Ovary (tissue), 3 donors: ENCODE measurements around the gene ANKRD53.

Source experiments
- CTCF ChIP-seq, 3 donors: fragments of 450-650 bp in 2 of 3; fragments of 200-600 bp in 1 of 3; IDR thresholded peaks; one replicate each; pipeline versions ENCODE4 v1.5.1 to v1.8.0; 2016 to 2022; ENCODE audit warnings: antibody characterized with exemption in 3 of 3, mild to moderate bottlenecking in 1 of 3
- POLR2A ChIP-seq: fragments of 450-650 bp; IDR thresholded peaks from one replicate; pipeline ENCODE4 v1.6.1; 2017; ENCODE audit warnings: antibody characterized with exemption, mild to moderate bottlenecking, moderate library complexity
- donor health status: DM: no; HTN: no; CAD: no.

- no peak for TF ChIP-seq CTCF (IDR thresholded peaks at IDR 0.05)
- no peak for TF ChIP-seq POLR2A
Measured at GRCh38 chr2:70964133-70964532, 14.3 kb upstream of the ANKRD53 start.
